KMS-11 (cell line): Measurements from ENCODE around the gene HSPA14.
"Not testable (repeated sequence)": the region's sequence is repeated elsewhere in the genome, so short reads cannot be mapped to it uniquely, and the experiment has no call there.

ENCODE experiments used
- H2AFZ ChIP-seq: fragments of 200-600 bp; sonication (generic); 2 replicates; pipeline ENCODE4 v1.6.1; 2016; ENCODE audit warnings: antibody characterized with exemption, mixed run types, low read depth
- H3K27ac ChIP-seq: fragments of 200-600 bp; sonication (generic); 2 replicates; pipeline ENCODE4 v1.6.1; 2016; ENCODE audit warnings: mild to moderate bottlenecking, mixed run types
- H3K27me3 ChIP-seq: fragments of 200-600 bp; sonication (generic); 2 replicates; pipeline ENCODE4 v1.6.1; 2017; ENCODE audit warnings: mild to moderate bottlenecking, low read depth, mixed run types, moderate library complexity; ENCODE audit not compliant: insufficient read depth
- H3K36me3 ChIP-seq: fragments of 200-600 bp; sonication (generic); 2 replicates; pipeline ENCODE4 v1.6.1; 2017; ENCODE audit warnings: mild to moderate bottlenecking, mixed run types; ENCODE audit not compliant: insufficient read depth
- H3K4me1 ChIP-seq: fragments of 200-600 bp; sonication (generic); 2 replicates; pipeline ENCODE4 v1.6.1; 2016; ENCODE audit warnings: mild to moderate bottlenecking, low read depth, mixed run types; ENCODE audit not compliant: poor library complexity, severe bottlenecking
- H3K4me2 ChIP-seq: fragments of 200-600 bp; sonication (generic); 2 replicates; pipeline ENCODE4 v1.7.0; 2016; ENCODE audit warnings: mild to moderate bottlenecking, mixed run types
- H3K4me3 ChIP-seq: fragments of 200-600 bp; sonication (generic); IDR thresholded peaks from 2 replicates; pipeline ENCODE4 v1.6.1; 2017; ENCODE audit warnings: low read depth, low read length, mixed read lengths; ENCODE audit not compliant: insufficient read depth
- H3K79me2 ChIP-seq: fragments of 200-600 bp; sonication (generic); 2 replicates; pipeline ENCODE4 v1.6.1; 2016; ENCODE audit warnings: low read depth, mixed run types; ENCODE audit not compliant: insufficient read depth
- H3K9ac ChIP-seq: fragments of 200-600 bp; sonication (generic); 2 replicates; pipeline ENCODE4 v1.6.1; 2016; ENCODE audit warnings: mild to moderate bottlenecking, mixed run types
- H4K20me1 ChIP-seq: fragments of 200-600 bp; sonication (generic); 2 replicates; pipeline ENCODE4 v1.6.1; 2016; ENCODE audit warnings: mild to moderate bottlenecking, mixed run types; ENCODE audit not compliant: insufficient read depth
- CTCF ChIP-seq: fragments of 200-600 bp; sonication (generic); conservative IDR thresholded peaks from 2 replicates; pipeline ENCODE4 v1.6.1; 2017; ENCODE audit warnings: low read depth, mild to moderate bottlenecking, antibody characterized with exemption, low read length, moderate library complexity, mixed read lengths

HSPA14 gene

GRCh38 chr10:14904316-14904732 is 66.2 kb downstream of the HSPA14 start:
- Histone ChIP-seq H3K36me3 (peaks cover 14% of the 10 kb centered on the region; the same call in 1 of the 2 replicates), H3K4me1 (no peaks in the 10 kb centered on the region), H3K27me3 (no peaks in the 10 kb centered on the region), H4K20me1 (no peaks in the 10 kb centered on the region), H3K27ac (no peak overlapping the region), H3K4me3 (no peak overlapping the region), H3K79me2 (peaks cover 11% of the 10 kb centered on the region; the same call in 1 of the 2 replicates), H2AFZ (no peak overlapping the region), H3K9ac (no peak overlapping the region), H3K4me2 (no peak overlapping the region)
- peak; percentile 61 for TF ChIP-seq CTCF

DNA sequence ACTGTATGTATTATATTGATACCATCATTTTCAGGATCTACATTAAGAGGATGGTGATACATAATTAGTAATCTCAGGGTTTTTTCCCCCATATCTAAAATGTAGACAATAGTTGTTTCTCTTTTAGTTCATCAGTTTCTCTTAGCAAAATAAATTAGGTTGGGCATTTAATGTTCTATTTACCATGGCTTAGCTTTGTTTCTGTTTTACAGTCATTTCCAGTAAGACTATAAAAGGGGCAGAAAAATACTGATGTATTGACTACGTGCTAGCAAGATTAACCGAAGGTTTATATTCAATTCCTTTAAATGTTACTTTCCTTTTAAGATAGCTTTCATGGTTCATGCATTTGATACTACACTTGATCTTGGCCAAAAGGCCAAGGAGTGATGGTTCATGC is 66.8 kb downstream of the HSPA14 start:
- Histone ChIP-seq H3K36me3 (peaks cover 14% of the 10 kb centered on the region; the same call in 1 of the 2 replicates), H3K79me2 (0 out of 2 replicates have a peak, but pooled peaks cover 8% of the 10 kb centered on the region)
- TF ChIP-seq CTCF, result no peak

GRCh38 chr10:14905890-14906289 is 67.8 kb downstream of the HSPA14 start:
- Histone ChIP-seq H3K4me1 (no peaks in the 10 kb centered on the region), H3K9ac (no peak overlapping the region), H4K20me1 (no peaks in the 10 kb centered on the region), H3K79me2 (0 out of 2 replicates have a peak, but pooled peaks cover 8% of the 10 kb centered on the region), H3K27ac (no peak overlapping the region), H3K36me3 (peaks cover 13% of the 10 kb centered on the region; the same call in 1 of the 2 replicates), H3K27me3 (no peaks in the 10 kb centered on the region), H3K4me3 (no peak overlapping the region), H3K4me2 (no peak overlapping the region), H2AFZ (no peak overlapping the region)
- no peak for TF ChIP-seq CTCF

More for the DNA sequence above, 66.8 kb downstream of the HSPA14 start:
- Histone ChIP-seq H3K4me2 (no peak overlapping the region), H3K27ac (no peak overlapping the region), H3K9ac (no peak overlapping the region), H2AFZ (no peak overlapping the region), H3K4me3 (no peak overlapping the region), H3K27me3 (no peaks in the 10 kb centered on the region), H3K4me1 (no peaks in the 10 kb centered on the region), H4K20me1 (no peaks in the 10 kb centered on the region)

DNA sequence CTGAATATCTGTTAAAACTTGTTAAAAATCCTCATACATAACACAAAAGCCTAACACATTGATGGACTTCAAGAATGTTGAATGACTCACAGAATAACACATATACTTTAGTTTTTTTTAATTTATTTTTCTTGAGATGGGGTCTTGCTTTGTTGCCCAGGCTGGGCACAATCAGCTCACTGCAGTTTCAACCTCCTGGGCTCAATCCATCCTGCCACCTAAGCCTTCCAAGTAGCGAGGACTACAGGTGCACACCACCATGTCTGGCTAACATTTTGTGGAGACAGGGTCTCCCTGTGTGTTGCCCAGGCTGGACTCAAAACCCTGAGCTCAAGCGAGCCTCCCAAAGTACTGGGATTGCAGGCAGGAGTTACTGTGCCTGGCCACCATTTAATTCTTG is 68.7 kb downstream of the HSPA14 start:
- H4K20me1 ChIP-seq, result no peaks in the 10 kb centered on the region
- peaks cover 7% of the 10 kb centered on the region; the same call in 1 of the 2 replicates for H3K36me3 ChIP-seq
- H3K79me2 ChIP-seq, result 0 out of 2 replicates have a peak, but pooled peaks cover 8% of the 10 kb centered on the region
- H3K9ac ChIP-seq, result no peak overlapping the region
- no peak for TF ChIP-seq CTCF
- no peak overlapping the region for H3K27ac ChIP-seq
- no peak overlapping the region for H3K4me2 ChIP-seq
- H3K27me3 ChIP-seq, result no peaks in the 10 kb centered on the region
- H3K4me3 ChIP-seq, result no peak overlapping the region
- no peak overlapping the region for H2AFZ ChIP-seq
- H3K4me1 ChIP-seq, result no peaks in the 10 kb centered on the region

DNA sequence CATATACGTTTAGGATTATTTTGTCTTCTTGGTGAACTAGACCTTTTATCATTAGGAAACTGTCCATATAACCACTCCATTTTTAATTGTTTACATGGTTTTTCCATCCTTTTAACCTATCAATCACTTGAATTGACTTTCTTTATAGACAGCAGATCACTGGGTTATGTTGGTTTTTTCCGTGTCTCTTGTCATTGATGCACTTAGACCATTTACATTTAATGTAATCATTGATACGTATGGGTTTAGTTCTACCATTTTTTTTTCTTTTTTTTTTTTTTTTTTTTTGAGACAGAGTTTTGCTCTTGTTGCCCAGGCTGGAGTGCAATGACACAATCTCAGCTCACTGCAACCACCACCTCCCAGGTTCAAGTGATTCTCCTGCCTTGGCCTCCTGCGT is 69.5 kb downstream of the HSPA14 start:
- not testable (repeated sequence) for H3K9ac ChIP-seq, H4K20me1 ChIP-seq, H2AFZ ChIP-seq, H3K4me2 ChIP-seq, H3K79me2 ChIP-seq, H3K27ac ChIP-seq, H3K27me3 ChIP-seq, H3K4me1 ChIP-seq, H3K36me3 ChIP-seq, H3K4me3 ChIP-seq
